GM21737 (cell line): ENCODE results near the gene VMAC.

ENCODE experiments used
- ATAC-seq: cut with Tn5 transposase; IDR thresholded peaks from one replicate; pipeline ENCODE4 v1.9.1; 2021; ENCODE audit warnings: mild to moderate bottlenecking, moderate library complexity; ENCODE audit not compliant: unreplicated experiment

VMAC gene

DNA sequence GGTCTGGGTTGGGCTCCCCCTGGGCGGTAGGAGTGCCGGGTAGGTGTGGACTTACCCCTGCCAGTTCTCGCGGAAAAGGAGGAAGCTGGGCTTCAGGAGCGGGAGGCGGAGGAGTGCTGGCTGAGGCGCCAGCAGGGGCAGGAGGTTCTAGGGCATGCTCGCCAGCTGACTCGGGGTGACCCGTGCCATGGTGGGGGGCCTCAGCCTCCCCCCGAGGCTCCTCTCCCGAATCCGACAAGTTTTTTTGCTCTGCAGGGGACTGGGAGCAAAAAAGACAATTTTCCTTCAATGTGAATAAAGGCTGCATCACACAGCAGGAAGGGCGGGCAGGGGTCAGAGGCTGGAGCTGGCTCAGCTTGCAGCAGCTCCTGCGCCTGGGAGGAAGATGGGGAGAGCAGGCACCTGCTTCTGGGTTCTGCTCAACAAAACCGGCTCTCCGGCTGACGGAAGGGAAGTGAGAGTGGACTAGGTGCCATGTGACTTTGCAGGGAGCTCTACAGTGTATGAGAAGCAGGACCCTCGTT is 46.7 kb downstream of the VMAC start:
- no peak for ATAC-seq

DNA sequence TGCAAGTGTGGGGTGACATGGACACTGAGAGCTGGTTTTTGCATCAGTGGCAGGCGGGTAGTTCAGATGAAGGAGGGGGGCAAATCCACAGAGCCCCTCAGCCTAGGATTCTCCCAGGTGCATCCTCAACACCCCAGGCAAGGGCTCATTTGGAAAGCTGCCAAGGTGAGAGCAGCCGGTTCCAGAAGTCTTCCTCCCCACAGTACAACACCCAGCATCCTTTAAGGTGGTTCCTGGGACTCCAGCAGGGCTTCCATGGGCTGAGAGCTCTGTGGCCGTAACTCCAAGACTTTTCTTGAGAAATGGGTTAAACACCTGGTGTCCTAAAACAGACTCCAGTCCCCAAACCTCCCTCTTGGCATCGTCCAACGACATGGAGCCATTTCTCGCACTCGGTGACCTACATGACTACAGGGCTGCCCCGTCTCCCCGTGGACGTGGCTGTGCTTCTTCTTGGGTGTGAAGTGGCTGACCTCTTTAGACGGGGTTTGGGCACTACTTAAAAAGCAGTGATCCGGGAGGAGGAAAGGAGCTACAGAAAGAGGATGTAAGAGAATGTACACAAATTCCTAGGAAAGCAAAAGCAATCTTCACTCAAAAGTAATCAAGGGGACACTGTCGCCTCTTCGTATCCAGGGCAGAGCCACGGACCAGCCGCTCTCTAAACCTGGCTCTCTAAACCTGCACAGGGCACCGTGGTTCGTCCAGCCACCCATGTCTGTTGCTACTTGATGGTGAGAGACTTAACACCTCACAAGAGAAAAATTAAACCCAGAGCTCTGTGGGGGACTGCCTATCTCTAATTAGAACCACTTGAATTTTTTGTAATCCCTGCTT is 47.7 kb downstream of the VMAC start:
- no peak for ATAC-seq

DNA sequence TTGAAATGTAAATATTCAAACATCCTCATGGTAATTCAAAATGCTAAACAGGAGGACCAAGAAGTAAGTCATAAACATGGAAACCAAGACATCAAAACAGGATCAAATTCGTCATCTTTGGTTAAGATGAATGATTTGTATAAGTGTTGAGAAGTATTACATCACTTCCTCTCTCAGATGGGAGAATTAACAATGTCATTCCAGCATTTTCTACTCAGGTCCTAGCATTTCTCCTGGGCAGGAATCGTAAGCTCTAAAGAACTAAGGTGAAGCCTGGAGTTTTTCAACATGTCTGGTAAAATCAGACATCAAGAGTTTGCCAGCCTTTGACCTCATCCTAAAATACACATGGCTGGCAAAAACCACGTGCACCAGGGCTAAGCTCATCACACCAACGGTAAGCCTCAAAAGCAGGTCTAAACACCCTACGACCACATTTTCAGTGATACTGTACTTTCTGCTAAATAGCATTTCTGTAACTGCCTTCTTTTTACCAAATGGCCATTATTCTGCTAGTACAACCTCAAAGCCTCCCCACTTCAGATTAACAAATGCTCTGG is 48.4 kb downstream of the VMAC start:
- ATAC-seq = no peak

DNA sequence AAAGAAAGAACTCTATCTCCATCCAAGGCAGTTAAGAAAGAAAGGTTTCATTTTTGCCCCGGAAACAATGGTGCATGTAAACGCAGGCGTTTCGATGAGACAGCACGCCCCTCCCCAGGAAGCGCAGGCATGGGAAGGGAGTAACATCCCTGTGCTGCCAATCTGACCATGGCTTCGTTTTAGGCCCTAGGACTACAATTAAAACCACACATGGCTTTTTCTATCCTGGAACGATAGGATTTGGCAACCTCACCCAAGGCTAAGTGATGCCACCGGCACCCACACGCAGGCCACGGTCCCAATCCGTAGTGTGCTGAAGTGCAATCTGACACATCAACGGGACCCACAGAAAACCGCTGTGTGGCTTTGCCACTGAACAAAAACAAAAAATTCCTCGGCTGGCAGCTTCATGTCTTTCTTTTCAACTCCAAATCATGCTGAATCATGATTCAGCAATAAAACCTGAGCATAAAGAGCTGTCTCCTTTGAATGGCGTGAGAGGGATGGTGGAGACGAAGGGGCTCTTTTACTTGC is 49.1 kb downstream of the VMAC start:
- ATAC-seq = no peak

DNA sequence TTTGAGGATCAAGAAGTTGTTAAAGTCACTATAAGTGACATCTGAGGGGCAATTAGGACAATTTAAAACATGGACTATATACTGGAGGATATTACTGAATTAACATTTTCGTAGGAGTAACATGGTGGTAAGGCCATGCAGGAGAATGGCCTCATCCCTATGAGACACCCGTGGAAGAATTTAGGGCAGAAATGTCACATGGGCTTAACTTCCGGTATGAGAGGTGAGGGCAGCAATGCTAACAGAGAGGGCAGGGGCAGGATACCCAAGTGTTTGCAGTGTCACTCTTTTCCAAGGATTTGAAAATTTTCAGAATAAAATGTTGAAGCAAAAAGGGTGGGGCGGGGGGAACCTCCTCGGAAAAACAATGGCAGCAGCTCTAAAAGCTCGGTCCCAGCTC is 49.6 kb downstream of the VMAC start:
- no peak for ATAC-seq

DNA sequence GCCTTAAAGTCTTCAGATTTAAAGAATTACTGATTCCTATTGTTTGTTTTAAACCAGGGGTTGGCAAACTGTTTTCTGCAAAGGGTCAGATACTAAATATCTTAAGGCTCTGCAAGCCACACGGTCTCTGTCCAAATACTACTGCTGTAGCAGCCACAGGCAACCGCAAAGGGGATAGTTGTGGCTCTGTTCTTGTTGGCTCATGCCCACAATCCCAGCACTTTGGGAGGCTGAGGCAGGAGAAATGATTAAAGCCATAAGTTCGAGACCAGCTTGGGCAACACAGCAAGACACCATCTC is 50.9 kb downstream of the VMAC start:
- no peak for ATAC-seq

DNA sequence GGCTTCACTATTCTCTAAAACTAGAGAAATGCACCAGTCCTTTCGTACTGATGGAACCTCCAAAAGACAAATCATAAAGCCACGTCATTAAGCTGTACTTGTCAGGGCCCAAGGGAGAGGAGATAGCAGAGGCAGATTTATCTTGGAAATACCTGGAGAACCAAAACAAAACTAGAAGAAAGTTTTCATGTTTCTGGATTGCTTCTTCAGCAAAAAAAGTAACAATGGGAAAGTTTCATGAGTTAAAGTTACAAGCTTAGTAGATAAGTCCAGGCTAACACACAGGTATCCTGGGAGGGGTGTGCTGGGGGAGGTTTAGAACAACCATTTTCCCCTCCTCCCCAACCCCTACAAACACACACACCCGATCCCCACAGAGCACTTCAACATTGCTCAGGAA is 51.7 kb downstream of the VMAC start:
- ATAC-seq = no peak

DNA sequence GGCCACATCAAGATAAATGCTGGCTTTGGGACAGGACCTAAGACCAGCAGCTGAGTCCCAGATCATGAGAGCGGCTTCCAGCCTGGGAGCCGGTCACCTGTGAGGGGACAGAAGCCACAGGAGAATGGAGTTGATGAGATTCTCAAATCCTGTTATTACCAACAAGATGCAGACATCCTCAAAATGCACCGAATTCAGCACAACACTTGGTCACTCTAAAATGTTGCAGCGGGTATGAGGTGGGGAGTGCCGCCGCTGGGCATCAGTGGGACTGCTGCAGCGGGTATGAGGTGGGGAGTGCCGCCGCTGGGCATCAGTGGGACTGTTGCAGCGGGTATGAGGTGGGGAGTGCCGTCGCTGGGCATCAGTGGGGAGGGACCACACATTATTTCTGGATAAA is 52.1 kb downstream of the VMAC start:
- no peak for ATAC-seq

DNA sequence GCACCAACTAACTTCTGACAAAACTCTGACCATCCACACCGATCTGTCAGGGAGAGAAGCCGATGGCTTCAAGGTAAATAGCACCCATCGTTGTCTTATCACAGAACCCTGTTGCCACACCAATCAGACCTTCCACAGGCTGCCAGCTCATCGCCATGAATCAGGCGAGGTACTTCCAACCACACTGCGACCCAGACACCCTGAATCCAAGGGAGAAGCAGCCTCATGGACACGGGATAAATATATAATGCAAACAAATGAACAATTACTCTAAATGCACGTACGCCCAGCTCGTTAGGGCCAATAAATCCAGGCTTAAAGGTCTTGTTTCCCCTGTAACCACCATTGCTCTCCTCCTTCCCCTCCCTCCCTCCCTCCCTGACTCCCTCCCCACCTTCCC is 52.5 kb downstream of the VMAC start:
- ATAC-seq = no peak

DNA sequence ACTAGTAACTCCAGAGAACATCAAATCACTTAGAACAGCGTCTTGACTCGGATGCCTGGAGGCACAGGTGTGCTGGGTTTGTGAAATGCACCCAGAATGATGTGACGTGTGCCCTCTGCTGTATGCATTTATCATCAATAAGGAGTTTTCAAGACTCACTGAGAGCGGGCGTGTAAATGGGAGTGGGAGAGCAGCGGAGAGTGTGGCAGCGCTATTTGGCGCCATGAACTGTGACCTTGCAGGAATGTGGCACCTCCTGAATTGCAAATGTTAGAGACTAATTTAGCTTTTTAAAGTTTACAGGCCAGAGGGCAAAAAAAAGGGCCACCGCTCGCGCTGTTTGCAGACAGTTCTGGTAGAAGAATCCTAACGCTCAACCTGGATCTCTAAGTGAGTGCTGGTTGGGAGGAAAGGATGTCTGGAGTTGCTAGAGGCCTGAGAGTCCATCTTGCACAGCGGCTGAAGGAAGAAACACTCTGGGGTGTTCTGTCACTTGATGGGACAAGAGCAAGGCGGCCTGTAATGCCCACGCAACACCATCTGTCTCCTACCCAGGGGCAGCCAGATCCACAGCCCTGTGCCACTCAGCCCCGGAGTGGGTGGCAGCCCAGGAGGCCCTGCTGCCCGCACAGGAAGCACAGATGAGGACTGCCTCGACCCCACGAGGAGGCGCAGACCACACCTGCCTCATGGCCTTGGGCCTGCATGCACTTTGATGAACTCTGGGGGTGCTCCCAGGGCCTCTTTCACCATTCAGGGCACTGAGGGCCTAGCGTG is 53.6 kb downstream of the VMAC start:
- no peak for ATAC-seq

DNA sequence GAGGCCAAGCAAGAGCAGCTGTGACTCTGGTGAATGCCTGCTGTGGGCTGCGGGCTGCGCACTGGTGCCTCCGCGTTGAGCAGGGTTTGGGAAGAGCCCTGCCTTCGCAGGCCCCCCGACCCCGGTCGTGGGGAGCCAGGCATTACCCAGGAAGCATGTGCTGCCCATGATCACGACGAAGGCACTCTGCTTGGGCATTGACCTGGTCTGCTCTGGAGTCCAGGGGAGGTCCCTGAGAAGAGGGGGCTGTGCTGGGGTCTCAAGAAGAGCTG is 54.1 kb downstream of the VMAC start:
- ATAC-seq = no peak

DNA sequence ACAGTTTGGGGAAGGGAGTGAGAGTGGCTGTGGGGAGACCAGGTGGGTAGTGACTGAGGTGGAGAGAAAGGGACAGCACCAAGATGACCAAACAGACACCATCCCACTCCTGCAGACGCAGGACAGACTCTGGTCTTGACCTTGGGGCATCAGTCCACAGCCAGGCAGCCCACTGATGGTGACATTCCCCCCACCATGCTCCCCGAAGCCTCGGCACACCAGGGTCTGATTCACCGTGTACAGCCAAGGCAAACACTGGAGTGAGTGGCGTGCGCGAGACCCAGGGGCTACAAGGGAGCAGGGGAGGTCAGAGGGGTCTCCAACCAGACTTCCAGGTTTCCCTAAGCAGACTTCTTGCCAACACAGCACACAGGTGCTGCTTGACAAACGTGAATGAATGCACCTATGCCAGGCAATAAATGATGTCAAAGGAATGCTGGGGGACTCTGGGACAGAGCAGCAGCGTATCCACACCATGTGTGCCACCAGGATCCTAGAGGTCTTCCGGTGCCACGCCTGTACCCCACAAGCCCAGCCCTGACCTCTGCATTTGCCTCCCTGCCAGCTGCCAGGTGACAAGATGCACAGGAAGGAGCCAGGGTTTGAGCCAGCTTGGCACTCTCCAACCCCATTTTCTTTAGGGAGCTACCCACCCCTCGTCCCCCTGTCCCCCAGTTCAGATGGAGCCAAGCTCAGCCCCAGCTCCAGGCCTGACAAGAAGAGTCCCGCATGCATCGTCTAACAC is 54.8 kb downstream of the VMAC start:
- ATAC-seq = no peak
